Measurements from ENCODE around the gene EML3. TPM values are rescaled to one million over a fixed set of nuclear protein-coding genes. Genes with fewer than 3 reads are reported as not detected.

Gene EML3
- total and polyA plus RNA-seq, 8 donors, result 22.0 to 86.4 (median 24.5) TPM

DNA sequence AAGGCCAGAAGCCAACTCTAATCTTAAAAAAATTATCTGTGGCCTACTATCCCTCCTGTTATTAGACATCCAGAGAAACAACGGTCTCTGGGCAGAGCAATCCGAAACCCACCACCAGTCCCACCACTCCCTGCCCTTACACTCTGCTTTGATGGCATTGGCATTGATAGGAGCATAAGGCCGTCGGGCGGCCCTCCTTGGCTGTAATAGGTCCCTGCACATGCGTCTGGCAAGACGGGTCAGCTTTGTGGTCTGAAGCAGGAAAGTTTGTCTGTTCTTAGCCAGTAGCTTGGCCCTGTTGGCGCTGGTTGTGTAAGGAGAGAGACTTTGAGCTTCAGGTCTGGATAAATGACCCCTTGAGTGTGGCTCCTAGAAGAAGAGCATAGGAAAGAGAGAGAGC lies 17.5 kb downstream of the EML3 start:
- DNase-seq, result no peak
- Histone ChIP-seq H3K4me1 (peaks cover 5 to 26% (median 20%) of the 10 kb centered on the region in 3 donors), H3K4me3 (no peak overlapping the region), H3K27ac (no peak overlapping the region), H3K36me3 (peaks cover 0 to 44% (median 32%) of the 10 kb centered on the region in 3 donors), H3K9me3 (no peaks in the 10 kb centered on the region), H3K27me3 (no peaks in the 10 kb centered on the region)
- 87 to 90% methylated on average over 8 of the region's 8 CpGs for whole genome bisulfite sequencing, 2 donors
- TF ChIP-seq, protein P1, sequence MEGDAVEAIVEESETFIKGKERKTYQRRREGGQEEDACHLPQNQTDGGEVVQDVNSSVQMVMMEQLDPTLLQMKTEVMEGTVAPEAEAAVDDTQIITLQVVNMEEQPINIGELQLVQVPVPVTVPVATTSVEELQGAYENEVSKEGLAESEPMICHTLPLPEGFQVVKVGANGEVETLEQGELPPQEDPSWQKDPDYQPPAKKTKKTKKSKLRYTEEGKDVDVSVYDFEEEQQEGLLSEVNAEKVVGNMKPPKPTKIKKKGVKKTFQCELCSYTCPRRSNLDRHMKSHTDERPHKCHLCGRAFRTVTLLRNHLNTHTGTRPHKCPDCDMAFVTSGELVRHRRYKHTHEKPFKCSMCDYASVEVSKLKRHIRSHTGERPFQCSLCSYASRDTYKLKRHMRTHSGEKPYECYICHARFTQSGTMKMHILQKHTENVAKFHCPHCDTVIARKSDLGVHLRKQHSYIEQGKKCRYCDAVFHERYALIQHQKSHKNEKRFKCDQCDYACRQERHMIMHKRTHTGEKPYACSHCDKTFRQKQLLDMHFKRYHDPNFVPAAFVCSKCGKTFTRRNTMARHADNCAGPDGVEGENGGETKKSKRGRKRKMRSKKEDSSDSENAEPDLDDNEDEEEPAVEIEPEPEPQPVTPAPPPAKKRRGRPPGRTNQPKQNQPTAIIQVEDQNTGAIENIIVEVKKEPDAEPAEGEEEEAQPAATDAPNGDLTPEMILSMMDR (IDR thresholded peaks at IDR 0.05), result no peak
- intact Hi-C loops (cut with DNase I), result no loop called here
- FAIRE-seq, result no peak
- ATAC-seq, result no peak

DNA sequence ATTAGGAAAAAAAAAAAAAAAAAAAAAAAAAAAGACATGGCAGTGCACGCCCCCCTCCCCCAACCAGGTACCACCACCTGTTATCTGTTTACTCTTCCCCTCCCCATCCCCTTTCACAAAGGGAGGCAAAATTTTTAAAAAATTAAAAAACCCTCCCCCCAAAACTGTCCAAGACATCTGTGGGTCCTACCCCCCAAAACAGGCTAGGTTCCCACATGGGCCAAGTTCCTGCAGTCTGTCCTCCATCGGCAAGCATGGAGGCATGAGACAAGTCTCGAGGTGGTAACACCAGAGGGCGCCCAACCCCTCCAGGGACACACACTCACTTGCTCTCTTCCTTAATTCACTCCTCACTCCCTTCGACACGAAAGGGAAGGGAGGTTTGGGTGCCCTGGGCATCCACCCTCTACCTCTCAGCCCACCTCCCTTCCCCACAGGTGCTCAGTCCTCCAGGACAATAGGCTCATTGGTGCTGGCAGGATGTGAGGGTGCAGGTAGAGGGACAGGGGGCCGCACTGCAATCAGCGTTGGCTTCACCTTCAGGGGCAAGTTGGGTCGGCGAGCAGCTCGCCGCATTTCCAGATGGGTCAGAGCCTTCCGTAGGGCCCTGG lies 19.0 kb downstream of the EML3 start:
- Histone ChIP-seq H3K9me3 (no peaks in the 10 kb centered on the region), H3K27ac (no peak overlapping the region), H3K4me1 (peaks cover 8 to 20% (median 19%) of the 10 kb centered on the region in 3 donors), H3K4me3 (no peak overlapping the region), H3K36me3 (peaks cover 0 to 45% (median 32%) of the 10 kb centered on the region in 3 donors), H3K27me3 (no peaks in the 10 kb centered on the region)
- FAIRE-seq (no peak), ATAC-seq (peak in 3 of 4 donors; percentile 17 to 35 (median 22)), DNase-seq (peak; percentile 65 to 82 (median 76))
- intact Hi-C loops (cut with DNase I), result no loop called here
- WGBS, 2 donors, result 58 to 59% methylated on average over 13 of the region's 13 CpGs
- TF ChIP-seq, protein P1 (IDR thresholded peaks at IDR 0.05), result peak in 1 of 4 donors; percentile 25

DNA sequence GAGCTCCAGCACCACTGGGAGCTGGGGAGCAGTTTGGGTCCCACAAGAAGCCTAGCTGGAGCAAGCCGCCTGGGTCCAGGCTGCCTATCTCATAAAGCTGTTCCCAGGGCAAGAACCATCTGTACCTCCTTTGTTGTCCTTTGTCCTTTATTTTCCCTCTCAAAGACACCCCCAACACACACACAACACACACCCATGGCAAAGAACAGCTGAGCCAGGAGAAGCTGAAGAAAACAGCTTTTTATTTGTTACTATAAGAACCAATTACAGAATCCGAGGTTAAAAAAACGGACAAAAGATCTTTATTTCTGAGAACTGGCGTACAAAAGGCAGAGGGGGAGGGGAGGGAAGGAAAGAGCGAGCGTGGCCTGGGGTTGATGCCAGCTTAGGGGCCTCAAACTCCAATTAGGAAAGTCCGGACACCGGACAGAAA lies 19.6 kb downstream of the EML3 start:
- H3K4me3 ChIP-seq, result no peak overlapping the region
- peaks cover 8 to 20% (median 19%) of the 10 kb centered on the region in 3 donors for H3K4me1 ChIP-seq
- intact Hi-C loops (cut with DNase I), result no loop called here
- H3K27ac ChIP-seq, result peak overlapping the region in 1 of 4 donors; percentile 93
- DNase-seq (peak in 2 of 6 donors; percentile 11 to 25), ATAC-seq (no peak), FAIRE-seq (no peak)
- peaks cover 0 to 49% (median 28%) of the 10 kb centered on the region in 3 donors for H3K36me3 ChIP-seq
- H3K27me3 ChIP-seq, result no peaks in the 10 kb centered on the region
- TF ChIP-seq, protein P1 (IDR thresholded peaks at IDR 0.05), result no peak
- WGBS, 2 donors, result 64 to 74% methylated on average over 8 of the region's 8 CpGs
- H3K9me3 ChIP-seq, result no peaks in the 10 kb centered on the region

DNA sequence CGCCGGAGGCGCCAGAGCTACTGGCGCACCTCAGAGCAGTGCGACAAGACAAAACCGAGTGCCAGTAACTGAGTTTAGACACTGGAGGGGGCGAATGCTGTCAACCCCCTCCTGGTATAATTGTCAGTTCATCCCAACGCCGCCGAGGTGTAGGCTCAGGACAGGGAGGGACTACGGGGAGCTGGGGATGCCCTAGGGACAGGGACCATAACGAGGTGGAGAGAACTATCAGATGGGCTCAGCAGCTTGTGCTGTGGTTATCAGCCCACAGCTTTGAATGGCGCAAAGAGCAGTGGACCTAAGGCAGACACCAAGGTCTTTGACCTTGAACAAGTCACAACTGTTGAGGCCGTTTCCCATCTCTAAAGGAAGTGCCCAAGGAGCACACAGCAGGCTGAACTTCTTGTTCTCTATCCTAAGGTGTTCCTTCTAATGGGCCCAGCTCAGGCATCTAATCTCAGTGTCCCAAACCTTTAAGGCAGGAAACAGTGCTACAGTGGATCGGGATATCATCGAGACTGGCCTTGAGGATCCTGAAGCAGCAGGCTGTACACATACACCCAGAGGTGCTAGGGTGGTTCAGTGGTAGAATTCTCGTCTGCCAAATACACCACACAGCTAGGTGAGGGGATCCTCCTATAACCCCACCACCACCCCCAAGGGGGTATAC lies 20.3 kb downstream of the EML3 start:
- H3K27ac ChIP-seq, result peak overlapping the region; percentile 81 to 93 (median 88)
- H3K4me3 ChIP-seq, result peak overlapping the region; percentile 21 to 77 (median 52)
- no peaks in the 10 kb centered on the region for H3K27me3 ChIP-seq
- TF ChIP-seq, protein P1 (IDR thresholded peaks at IDR 0.05), result no peak
- DNase-seq (no peak), FAIRE-seq (no peak), ATAC-seq (peak; percentile 5 to 15 (median 7))
- intact Hi-C loops (cut with DNase I), result no loop called here
- no peaks in the 10 kb centered on the region for H3K9me3 ChIP-seq
- 5% methylated on average over 17 of the region's 17 CpGs for WGBS, 2 donors
- H3K36me3 ChIP-seq, result peaks cover 0 to 49% (median 21%) of the 10 kb centered on the region in 3 donors
- peaks cover 8 to 23% (median 19%) of the 10 kb centered on the region in 3 donors for H3K4me1 ChIP-seq

All from pancreas (tissue), 10 donors.